Fibroblast of pulmonary artery (primary cell): ENCODE measurements around the gene MXD1.

Experiments
- DNase-seq: peaks from one replicate; pipeline ENCODE4 v3.0.0-alpha.2; 2010; ENCODE audit warnings: low read depth
- H3K4me3 ChIP-seq: replicated peaks from 2 replicates; pipeline ENCODE4 v1.5.1; 2011; ENCODE audit warnings: low read depth, mild to moderate bottlenecking, control low read depth, low read length, moderate library complexity
- CTCF ChIP-seq: IDR thresholded peaks from 2 replicates; pipeline ENCODE4 v1.5.1; 2011; ENCODE audit warnings: mild to moderate bottlenecking, control low read depth, low read length, inconsistent platforms; ENCODE audit errors: missing control alignments

The MXD1 gene

GRCh38 chr2:69902213-69902922 lies 12.5 kb upstream of the MXD1 start:
- H3K4me3 ChIP-seq, result no peak overlapping the region
- DNase-seq, result no peak
- no peak for TF ChIP-seq CTCF

- no peak for DNase-seq
- TF ChIP-seq CTCF, result no peak
Measured at GRCh38 chr2:69907216-69907615, 7.7 kb upstream of the MXD1 start.

GRCh38 chr2:69911985-69912563 lies 2.8 kb upstream of the MXD1 start:
- peak; percentile 58 for TF ChIP-seq CTCF
- no peak overlapping the region for H3K4me3 ChIP-seq
- DNase-seq, result peak; percentile 70

More at GRCh38 chr2:69907216-69907615, 7.7 kb upstream of the MXD1 start:
- H3K4me3 ChIP-seq, result no peak overlapping the region

GRCh38 chr2:69914164-69914949 lies 552 bp upstream of the MXD1 start:
- TF ChIP-seq CTCF, result no peak
- peak; percentile 100 for DNase-seq
- H3K4me3 ChIP-seq, result peak overlapping the region; percentile 66

- no peak for TF ChIP-seq CTCF
- H3K4me3 ChIP-seq, result peak overlapping the region; percentile 77
- no peak for DNase-seq
Measured at GRCh38 chr2:69916106-69916505, 1.2 kb downstream of the MXD1 start.

GRCh38 chr2:69917852-69918251 lies 2.9 kb downstream of the MXD1 start:
- DNase-seq, result peak; percentile 94
- peak overlapping the region; percentile 21 for H3K4me3 ChIP-seq
- no peak for TF ChIP-seq CTCF
